K562 (cell line): ENCODE results near the gene NCOA3. TPM values are rescaled to one million over a fixed set of nuclear protein-coding genes. Genes with fewer than 3 reads are reported as not detected.

ENCODE experiments used
- ATF1 ChIP-seq, 2 experiments: fragments of 450-650 bp in 1 of 2; IDR thresholded peaks; 2 replicates each; pipeline ENCODE4 v1.6.1; 2016; ENCODE audit warnings: missing compliant biosample characterization in 1 of 2, missing genetic modification characterization in 1 of 2
- CBX5 ChIP-seq: IDR thresholded peaks from 2 replicates; pipeline ENCODE4 v1.6.1; 2014; ENCODE audit warnings: low read depth, borderline replicate concordance
- DPF2 ChIP-seq: fragments of 450-650 bp; IDR thresholded peaks from 2 replicates; pipeline ENCODE4 v1.6.1; 2016
- ETS2 ChIP-seq: IDR thresholded peaks from 2 replicates; pipeline ENCODE4 v1.6.1; 2016; ENCODE audit warnings: borderline replicate concordance, missing genetic modification characterization, mild to moderate bottlenecking, moderate library complexity, missing compliant biosample characterization; ENCODE audit not compliant: poor library complexity, severe bottlenecking
- PHF20 ChIP-seq: fragments of 450-650 bp; IDR thresholded peaks from 2 replicates; pipeline ENCODE4 v1.6.1; 2018; ENCODE audit not compliant: partially characterized antibody
- RUNX1 ChIP-seq: sonication (generic); IDR thresholded peaks from 2 replicates; pipeline ENCODE4 v1.6.1; 2016; ENCODE audit warnings: antibody characterized with exemption, low read depth
- SMARCB1 ChIP-seq: IDR thresholded peaks from 2 replicates; pipeline ENCODE4 v1.6.1; 2011; ENCODE audit warnings: improper control_type of control experiment, low read depth; ENCODE audit not compliant: insufficient read length
- TGIF2 ChIP-seq: sonication (generic); formaldehyde crosslinking; IDR thresholded peaks from 2 replicates; pipeline ENCODE4 v1.8.1; 2022; ENCODE audit warnings: mild to moderate bottlenecking, missing genetic modification reagents, moderate library complexity
- TRIM24 ChIP-seq, 2 experiments: fragments of 450-650 bp; IDR thresholded peaks; 2 replicates each; pipeline ENCODE4 v1.6.1; 2016
- ZFP1 ChIP-seq: fragments of 450-650 bp; formaldehyde crosslinking; IDR thresholded peaks from 2 replicates; pipeline ENCODE4 v1.4.0; 2020; ENCODE audit warnings: mild to moderate bottlenecking, mixed read lengths
- ZNF134 ChIP-seq: fragments of 250-450 bp; sonication (Bioruptor Pico); conservative IDR thresholded peaks from 2 replicates; pipeline ENCODE4 v1.4.0; 2020
- ZNF384 ChIP-seq: IDR thresholded peaks from 2 replicates; pipeline ENCODE4 v1.6.1; 2012; ENCODE audit warnings: low read depth, low read length, improper control_type of control experiment
- ZNF644 ChIP-seq: fragments of 200-800 bp; sonication (Bioruptor generic); IDR thresholded peaks from 2 replicates; pipeline ENCODE4 v1.6.1; 2016; ENCODE audit warnings: low read depth, missing genetic modification characterization, missing compliant biosample characterization
- polyA plus RNA-seq, 8 experiments: library from polyadenylated mRNA; depleted of rRNA in 4 of 8; stranded (reverse) in 5 of 8; unstranded in 3 of 8; fragments of >200 nt; fragmentation: Nextera tagmentation in 2 of 8; fragmentation: Illumina TruSeq in 1 of 8; extraction: Ambion mirVana in 2 of 8; extraction: Trizol in 1 of 8; gene quantifications; 2 replicates each; pipeline versions ENCODE4 v1.2.1 to v1.2.3, GENCODE V29; 2011 to 2014; ENCODE audit warnings: inconsistent platforms in 1 of 8, missing spikeins in 1 of 8
- total RNA-seq, 7 experiments: library from RNA; depleted of rRNA in 6 of 7; stranded (reverse); fragments of >200 nt in 6 of 7; fragmentation: Illumina TruSeq in 2 of 7; extraction: Trizol in 2 of 7; gene quantifications; 2 replicates each; pipeline versions ENCODE4 v1.2.1 to v1.2.3, GENCODE V29; 2011 to 2021; ENCODE audit warnings: low replicate concordance in 1 of 7
- TF ChIP-seq, protein P1 (sequence below): sonication (generic); formaldehyde crosslinking; IDR thresholded peaks from 2 replicates; pipeline ENCODE4 v1.8.1; 2023; ENCODE audit warnings: mild to moderate bottlenecking, missing genetic modification reagents
- TF ChIP-seq, protein P2 (sequence below): sonication (generic); formaldehyde crosslinking; IDR thresholded peaks from 2 replicates; pipeline ENCODE4 v1.8.1; 2022; ENCODE audit warnings: missing genetic modification reagents
- TF ChIP-seq, protein P3 (sequence below), 2 experiments: fragments of 150-350 bp in 1 of 2; IDR thresholded peaks; 2 replicates each; pipeline ENCODE4 v1.6.1; 2012 to 2016; ENCODE audit warnings: low read depth in 2 of 2, low read length in 2 of 2, mild to moderate bottlenecking in 1 of 2, moderate library complexity in 1 of 2
- TF ChIP-seq, protein P4 (sequence below): fragments of 250-450 bp; sonication (Bioruptor Pico); IDR thresholded peaks from 2 replicates; pipeline ENCODE4 v1.9.0; 2021; ENCODE audit warnings: mild to moderate bottlenecking
- TF ChIP-seq, protein P5 (sequence below): IDR thresholded peaks from 2 replicates; pipeline ENCODE4 v1.6.1; 2012; ENCODE audit warnings: low read depth, low read length, improper control_type of control experiment, borderline replicate concordance

The NCOA3 gene
- total and polyA plus RNA-seq, 9 of the 15 experiments (the other 6 are each of a cell fraction or from before 2014, with no cell fraction given), result 3.2 to 24.3 (median 14.4) TPM

DNA sequence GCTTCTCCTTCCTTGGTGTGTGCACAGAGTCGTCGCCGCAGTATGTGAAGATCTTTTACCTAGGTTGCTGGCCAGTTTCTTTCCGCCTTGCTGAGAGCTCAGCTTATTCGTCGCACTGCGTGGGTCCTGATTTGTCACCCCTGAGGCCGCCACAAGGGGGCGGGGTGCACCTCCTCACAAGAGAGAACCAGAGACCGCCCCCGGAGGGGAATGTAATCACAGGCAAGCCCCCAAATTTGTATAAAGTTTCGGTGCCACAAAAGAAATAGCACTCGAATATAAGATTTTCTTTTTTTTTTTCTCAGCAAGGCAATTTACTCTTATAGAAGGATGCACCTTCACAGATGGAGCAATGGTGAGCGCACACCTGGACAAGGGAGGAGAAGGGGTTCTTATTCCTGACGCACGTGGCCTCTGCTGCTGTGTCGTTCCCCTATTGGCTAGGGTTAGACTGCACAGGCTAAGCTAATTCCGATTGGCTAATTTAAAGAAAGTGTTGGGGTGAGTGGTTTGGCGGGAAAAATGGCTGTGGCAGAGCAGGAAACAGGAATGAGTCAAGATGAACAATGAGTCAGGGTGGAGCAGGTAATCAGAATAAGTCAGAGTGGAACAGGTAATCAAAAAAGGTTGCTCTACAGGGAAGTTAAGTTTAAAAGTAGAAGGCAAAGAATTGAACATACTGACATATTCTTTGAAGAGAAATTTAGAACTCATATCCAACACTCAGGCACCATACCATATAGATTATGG lies 19.5 kb downstream of the NCOA3 start (continued):
- TF ChIP-seq ZNF644 (tag), result no peak
- peak; percentile 46 to 64; a peak in 3 of 4 replicates for TF ChIP-seq TRIM24 (IDR thresholded peaks at IDR 0.05)
- TF ChIP-seq SMARCB1, result no peak
- TF ChIP-seq PHF20, result no peak
- TF ChIP-seq, protein P1, sequence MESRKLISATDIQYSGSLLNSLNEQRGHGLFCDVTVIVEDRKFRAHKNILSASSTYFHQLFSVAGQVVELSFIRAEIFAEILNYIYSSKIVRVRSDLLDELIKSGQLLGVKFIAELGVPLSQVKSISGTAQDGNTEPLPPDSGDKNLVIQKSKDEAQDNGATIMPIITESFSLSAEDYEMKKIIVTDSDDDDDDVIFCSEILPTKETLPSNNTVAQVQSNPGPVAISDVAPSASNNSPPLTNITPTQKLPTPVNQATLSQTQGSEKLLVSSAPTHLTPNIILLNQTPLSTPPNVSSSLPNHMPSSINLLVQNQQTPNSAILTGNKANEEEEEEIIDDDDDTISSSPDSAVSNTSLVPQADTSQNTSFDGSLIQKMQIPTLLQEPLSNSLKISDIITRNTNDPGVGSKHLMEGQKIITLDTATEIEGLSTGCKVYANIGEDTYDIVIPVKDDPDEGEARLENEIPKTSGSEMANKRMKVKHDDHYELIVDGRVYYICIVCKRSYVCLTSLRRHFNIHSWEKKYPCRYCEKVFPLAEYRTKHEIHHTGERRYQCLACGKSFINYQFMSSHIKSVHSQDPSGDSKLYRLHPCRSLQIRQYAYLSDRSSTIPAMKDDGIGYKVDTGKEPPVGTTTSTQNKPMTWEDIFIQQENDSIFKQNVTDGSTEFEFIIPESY, result peak; percentile 36; the same call in 1 of the 2 replicates
- no peak for TF ChIP-seq ZFP1 (CRISPR knock-in tag)
- TF ChIP-seq CBX5, result peak; percentile 88
- TF ChIP-seq, protein P2, sequence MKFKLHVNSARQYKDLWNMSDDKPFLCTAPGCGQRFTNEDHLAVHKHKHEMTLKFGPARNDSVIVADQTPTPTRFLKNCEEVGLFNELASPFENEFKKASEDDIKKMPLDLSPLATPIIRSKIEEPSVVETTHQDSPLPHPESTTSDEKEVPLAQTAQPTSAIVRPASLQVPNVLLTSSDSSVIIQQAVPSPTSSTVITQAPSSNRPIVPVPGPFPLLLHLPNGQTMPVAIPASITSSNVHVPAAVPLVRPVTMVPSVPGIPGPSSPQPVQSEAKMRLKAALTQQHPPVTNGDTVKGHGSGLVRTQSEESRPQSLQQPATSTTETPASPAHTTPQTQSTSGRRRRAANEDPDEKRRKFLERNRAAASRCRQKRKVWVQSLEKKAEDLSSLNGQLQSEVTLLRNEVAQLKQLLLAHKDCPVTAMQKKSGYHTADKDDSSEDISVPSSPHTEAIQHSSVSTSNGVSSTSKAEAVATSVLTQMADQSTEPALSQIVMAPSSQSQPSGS, result no peak
- TF ChIP-seq, protein P3, sequence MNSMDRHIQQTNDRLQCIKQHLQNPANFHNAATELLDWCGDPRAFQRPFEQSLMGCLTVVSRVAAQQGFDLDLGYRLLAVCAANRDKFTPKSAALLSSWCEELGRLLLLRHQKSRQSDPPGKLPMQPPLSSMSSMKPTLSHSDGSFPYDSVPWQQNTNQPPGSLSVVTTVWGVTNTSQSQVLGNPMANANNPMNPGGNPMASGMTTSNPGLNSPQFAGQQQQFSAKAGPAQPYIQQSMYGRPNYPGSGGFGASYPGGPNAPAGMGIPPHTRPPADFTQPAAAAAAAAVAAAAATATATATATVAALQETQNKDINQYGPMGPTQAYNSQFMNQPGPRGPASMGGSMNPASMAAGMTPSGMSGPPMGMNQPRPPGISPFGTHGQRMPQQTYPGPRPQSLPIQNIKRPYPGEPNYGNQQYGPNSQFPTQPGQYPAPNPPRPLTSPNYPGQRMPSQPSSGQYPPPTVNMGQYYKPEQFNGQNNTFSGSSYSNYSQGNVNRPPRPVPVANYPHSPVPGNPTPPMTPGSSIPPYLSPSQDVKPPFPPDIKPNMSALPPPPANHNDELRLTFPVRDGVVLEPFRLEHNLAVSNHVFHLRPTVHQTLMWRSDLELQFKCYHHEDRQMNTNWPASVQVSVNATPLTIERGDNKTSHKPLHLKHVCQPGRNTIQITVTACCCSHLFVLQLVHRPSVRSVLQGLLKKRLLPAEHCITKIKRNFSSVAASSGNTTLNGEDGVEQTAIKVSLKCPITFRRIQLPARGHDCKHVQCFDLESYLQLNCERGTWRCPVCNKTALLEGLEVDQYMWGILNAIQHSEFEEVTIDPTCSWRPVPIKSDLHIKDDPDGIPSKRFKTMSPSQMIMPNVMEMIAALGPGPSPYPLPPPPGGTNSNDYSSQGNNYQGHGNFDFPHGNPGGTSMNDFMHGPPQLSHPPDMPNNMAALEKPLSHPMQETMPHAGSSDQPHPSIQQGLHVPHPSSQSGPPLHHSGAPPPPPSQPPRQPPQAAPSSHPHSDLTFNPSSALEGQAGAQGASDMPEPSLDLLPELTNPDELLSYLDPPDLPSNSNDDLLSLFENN (IDR thresholded peaks at IDR 0.05; ENCODE audit: low read depth in 2 of 2, low read length in 2 of 2), result no peak
- no peak for TF ChIP-seq ETS2 (tag)
- TF ChIP-seq, protein P4, sequence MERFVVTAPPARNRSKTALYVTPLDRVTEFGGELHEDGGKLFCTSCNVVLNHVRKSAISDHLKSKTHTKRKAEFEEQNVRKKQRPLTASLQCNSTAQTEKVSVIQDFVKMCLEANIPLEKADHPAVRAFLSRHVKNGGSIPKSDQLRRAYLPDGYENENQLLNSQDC (CRISPR knock-in tag), result no peak
- no peak for TF ChIP-seq ZNF134 (CRISPR knock-in tag)
- no peak for TF ChIP-seq DPF2
- 0 out of 2 replicates have a peak, but pooled peaks have one; percentile 8 for TF ChIP-seq ZNF384
- TF ChIP-seq ATF1 (CRISPR knock-in tag; IDR thresholded peaks at IDR 0.05), result no peak
- TF ChIP-seq ATF1 (tag; IDR thresholded peaks at IDR 0.05), result no peak
- TF ChIP-seq, protein P5, sequence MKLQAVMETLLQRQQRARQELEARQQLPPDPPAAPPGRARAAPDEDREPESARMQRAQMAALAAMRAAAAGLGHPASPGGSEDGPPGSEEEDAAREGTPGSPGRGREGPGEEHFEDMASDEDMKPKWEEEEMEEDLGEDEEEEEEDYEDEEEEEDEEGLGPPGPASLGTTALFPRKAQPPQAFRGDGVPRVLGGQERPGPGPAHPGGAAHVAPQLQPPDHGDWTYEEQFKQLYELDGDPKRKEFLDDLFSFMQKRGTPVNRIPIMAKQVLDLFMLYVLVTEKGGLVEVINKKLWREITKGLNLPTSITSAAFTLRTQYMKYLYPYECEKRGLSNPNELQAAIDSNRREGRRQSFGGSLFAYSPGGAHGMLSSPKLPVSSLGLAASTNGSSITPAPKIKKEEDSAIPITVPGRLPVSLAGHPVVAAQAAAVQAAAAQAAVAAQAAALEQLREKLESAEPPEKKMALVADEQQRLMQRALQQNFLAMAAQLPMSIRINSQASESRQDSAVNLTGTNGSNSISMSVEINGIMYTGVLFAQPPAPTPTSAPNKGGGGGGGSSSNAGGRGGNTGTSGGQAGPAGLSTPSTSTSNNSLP, result no peak
- TF ChIP-seq TGIF2 (CRISPR knock-in tag), result no peak
- no peak for TF ChIP-seq RUNX1
